GM18870 (cell line): ENCODE data around the gene HSPB3.
"Not testable (repeated sequence)": the region's sequence is repeated elsewhere in the genome, so short reads cannot be mapped to it uniquely, and the experiment has no call there.

Source experiments
- ATAC-seq: cut with Tn5 transposase; IDR thresholded peaks from one replicate; pipeline ENCODE4 v1.9.1; 2021; ENCODE audit warnings: moderate library complexity; ENCODE audit not compliant: unreplicated experiment

HSPB3 gene, protein sequence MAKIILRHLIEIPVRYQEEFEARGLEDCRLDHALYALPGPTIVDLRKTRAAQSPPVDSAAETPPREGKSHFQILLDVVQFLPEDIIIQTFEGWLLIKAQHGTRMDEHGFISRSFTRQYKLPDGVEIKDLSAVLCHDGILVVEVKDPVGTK

DNA sequence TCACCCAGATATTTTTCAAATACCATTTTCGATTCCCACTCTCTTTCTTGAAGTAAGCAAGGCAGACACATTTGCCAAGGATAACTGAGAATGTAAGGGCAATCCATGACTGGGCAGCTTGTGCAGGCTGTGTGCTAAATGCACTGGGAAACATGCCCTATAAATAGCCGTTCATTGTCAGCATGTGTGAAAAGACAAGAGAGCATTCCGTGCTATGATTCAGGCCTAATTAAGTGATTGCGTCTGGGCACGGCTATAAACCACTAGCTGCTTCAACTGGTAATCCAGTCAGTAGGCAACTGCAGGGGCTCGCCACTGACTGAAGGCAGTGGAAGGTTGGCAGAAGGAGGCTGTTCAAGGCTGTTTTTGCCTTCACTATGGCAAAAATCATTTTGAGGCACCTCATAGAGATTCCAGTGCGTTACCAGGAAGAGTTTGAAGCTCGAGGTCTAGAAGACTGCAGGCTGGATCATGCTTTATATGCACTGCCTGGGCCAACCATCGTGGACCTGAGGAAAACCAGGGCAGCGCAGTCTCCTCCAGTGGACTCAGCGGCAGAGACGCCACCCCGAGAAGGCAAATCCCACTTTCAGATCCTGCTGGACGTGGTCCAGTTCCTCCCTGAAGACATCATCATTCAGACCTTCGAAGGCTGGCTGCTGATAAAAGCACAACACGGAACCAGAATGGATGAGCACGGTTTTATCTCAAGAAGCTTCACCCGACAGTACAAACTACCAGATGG, at the start of gene HSPB3:
HSPB3 (plus strand) TSS at position 287 of the 745 bp plus-strand sequence; CDS start at position 378, 91 bp downstream.
- no peak for ATAC-seq

DNA sequence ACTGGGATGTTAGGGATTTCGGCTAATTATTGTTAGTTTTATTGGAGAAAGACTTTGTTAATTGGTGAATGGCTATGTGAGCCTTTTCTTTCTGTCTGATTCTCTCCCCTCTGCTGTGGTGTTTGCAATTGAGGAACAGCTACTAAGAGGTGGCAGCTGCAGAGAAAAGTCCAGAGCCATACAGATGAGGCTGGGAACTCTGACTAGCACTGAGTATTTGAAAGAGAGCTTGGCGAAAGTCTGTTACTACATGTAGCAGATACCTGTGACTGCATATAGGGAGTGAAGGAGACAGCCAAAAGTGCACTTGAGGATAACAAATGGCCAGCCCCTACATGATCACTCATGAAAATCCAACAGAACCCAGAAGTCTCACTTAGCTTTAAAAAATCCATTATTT, 44.3 kb upstream of the HSPB3 start:
- ATAC-seq = no peak

DNA sequence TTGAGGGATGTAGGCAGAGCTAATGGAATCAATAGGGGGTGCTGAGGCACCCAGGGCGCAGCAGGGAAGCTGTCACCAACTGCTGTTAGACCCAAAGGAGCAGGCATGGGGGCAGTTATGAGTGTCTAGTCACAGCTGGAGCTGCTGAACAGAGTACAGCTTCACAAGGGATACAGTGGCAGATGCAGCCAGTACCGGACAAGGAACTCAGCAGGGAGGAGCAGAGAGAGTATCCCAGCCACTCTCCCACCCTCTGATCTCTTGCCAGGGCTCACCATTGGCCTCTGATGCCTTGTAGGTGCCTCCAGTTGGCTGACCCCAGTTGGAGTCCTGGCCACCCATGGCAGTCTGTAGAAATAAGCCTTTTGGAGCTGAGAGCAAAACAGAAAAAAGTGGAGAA, 42.6 kb upstream of the HSPB3 start:
- no peak for ATAC-seq

DNA sequence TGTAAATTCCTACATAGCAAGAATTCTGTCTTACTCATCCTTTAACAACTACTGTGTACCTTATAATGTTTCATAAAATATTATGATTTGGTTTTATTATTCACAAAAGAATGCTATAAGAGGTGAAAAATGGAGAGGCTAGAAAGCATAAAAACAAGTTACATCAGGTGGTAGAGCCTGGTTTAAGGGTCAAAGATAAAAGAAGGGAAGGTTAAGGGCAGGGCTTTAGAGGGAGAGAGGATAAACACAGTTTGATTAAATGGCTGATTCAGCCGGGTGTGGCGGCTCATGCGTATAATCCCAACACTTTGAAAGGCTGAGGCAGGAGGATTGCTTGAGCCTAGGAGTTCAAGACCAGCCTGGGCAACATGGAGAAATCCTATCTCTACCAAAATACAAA, 40.4 kb upstream of the HSPB3 start:
- no peak for ATAC-seq

DNA sequence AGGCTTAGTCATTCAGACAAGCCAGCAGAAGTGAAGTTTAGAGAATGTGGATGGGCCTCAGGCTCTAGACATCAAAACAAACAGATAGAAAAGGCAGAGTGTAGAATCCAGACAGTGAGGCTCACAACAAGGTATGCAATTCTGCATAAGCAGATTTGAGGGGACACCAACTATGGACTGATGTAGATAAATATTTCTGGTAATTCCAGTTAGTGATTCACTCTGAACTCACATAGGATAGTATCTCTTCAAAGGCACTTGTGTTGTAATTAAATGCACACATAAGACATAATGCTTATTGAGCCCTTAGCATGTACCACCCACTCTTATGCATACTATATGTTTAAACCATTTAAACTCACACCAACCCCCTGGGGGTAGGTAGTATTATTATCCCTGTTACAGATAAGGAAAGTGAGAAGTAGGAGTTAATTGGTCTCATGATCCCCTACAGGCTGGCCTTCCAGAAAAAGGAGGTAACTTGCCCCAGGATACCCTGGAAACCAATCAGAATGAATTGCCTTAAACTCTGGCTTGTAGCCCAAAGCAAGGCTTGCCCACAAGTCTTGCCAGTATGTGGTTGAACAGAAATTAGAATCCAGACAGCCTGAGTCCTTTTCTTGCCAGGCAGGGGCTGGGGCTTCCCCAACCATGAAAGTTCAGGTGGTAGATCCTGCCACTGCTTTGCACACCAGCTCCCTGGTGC, 39.5 kb upstream of the HSPB3 start:
- ATAC-seq = no peak

DNA sequence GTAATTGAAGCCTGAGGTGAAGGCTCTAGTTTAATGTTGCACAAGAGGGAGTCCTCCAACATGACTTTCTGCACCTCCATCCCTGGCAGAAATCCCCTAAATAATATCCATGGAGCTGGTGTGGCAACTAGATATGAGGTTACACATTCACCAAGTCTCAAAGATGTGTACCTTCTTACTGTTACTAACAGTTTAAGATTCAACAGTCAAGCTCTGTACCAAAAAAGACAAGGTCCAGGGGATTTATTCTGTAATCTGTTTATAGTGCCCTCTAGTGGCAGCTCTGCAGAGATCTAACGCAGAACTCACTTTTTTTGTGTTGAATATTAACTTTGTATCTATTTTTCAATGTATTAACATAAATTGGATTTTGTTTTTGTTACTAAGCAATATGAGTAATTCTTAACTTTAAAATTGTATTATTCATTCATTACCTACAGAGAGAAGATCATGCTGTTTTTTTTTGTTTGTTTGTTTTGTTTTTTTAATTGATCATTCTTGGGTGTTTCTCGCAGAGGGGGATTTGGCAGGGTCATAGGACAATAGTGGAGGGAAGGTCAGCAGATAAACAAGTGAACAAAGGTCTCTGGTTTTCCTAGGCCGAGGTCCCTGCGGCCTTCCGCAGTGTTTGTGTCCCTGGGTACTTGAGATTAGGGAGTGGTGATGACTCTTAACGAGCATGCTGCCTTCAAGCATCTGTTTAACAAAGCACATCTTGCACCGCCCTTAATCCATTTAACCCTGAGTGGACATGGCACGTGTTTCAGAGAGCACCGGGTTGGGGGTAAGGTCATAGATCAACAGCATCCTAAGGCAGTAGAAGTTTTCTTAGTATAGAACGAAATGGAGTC, 35.7 kb upstream of the HSPB3 start:
- ATAC-seq = not testable (repeated sequence)

DNA sequence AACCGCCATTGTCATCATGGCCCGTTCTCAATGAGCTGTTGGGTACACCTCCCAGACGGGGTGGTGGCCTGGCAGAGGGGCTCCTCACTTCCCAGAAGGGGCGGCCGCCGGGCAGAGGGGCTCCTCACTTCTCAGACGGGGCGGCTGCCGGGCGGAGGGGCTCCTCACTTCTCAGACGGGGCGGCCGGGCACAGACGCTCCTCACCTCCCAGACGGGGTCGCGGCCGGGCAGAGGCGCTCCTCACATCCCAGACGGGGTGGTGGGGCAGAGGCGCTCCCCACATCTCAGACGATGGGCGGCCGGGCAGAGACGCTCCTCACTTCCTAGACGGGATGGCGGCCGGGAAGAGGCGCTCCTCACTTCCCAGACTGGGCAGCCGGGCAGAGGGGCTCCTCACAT, 35.0 kb upstream of the HSPB3 start:
- not testable (repeated sequence) for ATAC-seq

DNA sequence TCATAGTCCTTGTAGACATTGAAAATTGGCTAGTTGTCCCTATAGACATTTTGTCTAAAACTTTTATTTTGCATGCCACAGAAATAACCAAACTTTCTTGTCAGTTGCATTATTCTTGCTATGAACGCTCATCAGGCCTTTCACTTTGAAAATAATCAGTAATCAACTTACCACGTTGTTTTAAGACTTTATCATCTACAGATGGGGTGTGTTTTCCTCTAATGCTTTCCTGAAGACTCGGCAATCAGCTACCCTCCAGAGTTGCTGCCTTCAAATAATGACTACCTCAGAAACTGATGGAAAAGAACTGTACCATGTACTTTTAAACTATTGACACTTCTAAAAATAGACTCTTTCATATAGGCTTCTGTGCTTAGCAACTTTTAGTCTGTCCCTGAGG, 33.5 kb upstream of the HSPB3 start:
- no peak for ATAC-seq

DNA sequence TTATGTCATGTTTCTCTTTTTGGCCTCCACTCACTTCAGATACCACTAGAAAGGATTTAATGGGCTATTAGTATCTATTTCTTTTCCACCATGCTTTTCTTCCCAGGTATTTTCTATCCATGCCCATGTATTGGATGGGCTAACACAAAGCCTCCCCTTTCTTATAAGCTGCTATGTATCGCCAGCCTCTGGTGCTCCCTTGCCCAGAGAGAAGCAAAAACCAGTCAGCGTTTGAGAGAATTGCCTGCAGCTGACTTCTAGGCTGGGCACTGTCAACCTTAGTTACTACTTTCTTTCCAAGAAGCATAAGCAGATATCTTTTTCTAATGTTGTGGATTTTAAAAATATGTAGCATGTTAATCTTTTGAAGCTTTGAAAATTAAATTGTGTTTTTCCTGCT, 30.2 kb upstream of the HSPB3 start:
- no peak for ATAC-seq

DNA sequence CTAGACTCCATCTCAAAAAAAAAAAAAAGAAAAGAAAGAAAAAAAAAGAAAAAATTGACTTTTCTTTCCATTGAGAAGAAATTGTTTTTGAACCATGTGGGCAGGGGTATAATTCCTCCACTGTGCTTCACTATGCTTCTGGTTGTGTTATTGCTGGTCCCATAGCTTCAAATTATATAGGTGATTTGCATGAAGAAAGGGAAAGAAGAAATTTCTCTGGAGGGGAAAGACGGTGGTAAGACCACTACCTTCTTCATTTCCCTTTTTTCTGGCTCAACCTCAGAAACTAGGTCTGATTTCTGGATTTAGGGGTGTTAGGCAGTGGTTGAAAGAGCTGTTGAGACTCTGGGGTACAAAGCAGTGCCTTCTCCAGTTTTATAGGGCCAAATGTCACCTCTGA, 29.3 kb upstream of the HSPB3 start:
- ATAC-seq = no peak

DNA sequence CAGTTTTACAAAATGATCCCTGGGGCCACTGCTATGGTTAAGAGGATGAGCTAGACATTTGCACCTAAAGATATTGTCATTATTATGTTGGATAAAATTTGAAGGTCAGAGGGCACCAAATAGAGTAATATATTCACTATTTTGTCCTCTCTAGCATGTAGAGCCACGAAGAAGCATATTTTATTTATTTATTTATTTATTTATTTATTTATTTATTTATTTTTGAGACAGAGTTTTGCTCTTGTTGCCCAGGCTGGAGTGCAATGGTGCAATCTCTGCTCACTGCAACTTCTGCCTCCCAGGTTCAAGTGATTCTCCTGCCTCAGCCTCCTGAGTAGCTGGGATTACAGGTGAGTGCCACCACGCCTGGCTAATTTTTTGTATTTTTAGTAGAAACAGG, 20.8 kb upstream of the HSPB3 start:
- not testable (repeated sequence) for ATAC-seq

DNA sequence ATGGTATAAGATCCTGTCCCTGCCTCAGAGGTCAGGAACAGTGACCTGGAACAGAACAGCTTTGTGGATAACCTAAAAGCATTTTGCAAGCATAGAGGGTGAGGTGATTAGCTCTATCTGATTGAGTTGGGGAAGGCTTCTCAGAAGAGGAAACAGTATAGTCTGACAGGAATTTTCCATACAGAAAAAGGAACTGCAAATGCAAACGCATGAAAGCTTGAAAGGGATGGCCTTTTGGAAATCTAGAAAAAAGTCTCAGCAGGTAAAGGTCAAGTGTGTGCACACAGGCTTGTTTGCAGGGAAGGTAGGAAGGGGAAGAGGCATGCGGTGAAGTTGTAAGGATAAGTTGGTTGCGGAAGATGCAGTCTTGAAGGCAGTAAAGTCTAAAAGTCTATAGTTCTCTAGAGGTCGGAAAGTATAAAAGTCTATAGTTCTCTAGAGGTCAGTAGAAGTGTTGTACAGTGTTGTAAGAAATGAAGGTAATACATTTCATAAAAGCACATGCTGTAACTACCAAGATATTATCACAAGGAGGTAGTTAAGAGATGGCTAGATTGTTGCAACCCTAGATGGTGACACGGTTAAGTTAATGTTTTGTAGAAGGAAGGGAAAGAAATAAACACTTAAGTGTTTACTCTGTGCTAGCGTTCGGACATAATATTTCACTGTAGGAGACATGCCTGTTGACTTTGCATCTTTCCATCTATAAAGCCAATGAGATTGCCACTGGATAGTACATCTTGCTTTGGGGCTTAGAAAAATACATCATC, 16.7 kb upstream of the HSPB3 start:
- no peak for ATAC-seq

DNA sequence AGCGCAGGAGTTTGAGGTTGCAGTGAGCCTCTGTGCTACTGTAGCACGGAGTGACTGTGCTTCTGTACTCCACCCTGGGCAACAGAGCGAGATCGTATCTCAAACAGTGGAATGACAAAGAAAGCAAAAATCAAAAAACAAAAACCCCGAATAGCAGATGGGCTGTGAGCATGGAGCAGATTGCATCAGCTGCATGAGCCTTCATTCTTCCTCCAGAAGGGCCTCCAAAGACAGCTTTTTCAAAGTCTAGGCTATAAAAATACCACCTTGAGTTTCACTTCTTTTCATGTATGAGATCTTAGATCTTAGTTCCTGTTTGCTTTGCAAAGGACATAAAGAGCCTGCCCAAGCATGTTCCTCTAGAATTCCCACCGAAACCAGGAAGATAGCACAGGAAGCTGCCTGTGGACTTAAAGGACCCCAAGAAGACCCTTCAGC, 15.0 kb upstream of the HSPB3 start:
- peak; percentile 82 for ATAC-seq

DNA sequence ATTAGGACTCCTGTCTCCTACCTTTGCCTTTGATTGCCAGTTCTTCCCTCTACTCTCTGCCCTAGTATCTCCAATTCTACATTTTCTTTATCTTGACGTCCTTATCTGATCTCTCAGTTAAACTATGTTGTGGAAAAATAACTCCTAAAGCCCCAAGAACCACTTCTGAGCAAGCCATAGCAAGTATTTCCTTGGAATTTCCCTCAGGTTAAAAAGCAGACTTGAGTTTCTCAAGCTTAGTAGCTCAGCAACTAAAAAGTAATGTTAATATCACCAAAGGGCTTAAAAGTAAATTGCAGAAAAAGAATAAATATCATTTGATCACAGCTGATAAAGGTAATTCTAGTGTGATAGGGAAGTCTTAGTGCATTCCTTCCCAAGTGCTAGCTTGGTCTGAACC, 13.2 kb upstream of the HSPB3 start:
- ATAC-seq = no peak

DNA sequence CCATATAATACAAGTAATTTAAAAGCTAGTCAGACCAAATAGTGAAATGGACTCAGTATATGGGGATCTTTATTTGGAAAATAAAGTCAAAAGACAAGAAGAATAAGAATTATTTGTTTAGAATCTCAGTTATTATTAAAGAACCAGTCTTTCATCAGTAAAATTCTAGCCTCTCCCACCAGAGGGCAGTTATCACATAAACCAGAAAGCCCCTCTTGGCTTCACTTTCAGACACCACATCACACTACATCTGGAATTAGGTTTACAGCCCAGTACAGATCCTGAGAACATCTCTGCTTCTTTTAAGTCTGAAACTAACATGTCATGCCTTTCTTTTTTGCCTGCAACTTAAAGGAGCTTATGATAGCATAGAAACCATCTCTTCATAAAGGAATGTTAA, 12.2 kb upstream of the HSPB3 start:
- ATAC-seq = no peak

DNA sequence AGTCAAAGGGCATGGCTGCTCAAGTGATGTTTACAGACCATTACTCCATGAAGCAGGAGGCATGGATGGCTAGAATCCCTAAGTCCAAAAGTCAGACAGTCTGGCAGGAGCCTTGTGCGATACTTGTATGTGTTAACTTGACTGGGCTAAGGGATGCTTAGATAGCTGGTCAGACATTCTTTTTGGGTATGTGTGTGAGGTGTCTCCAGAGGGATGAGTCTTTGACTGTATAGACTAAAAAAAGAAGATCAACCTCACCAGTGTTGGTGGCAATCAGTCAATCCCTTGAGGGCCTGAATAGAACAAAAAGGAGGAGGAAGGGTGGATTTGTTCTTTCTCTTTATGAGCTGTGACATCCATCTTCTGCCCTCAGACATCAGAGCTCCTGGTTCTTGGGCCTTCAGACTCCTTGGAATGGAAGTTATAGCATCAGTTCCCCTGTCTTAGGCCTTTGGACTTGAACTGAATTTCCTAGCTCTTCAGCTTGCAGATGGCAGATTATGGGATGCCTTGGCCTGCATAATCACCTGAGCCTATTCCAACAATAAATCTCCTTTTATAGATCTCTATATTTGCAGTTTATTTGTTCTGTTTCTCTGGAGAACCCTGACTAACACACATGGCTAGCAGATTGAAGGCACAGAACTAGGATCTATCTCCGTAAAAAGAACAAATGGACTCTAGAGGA, 9.7 kb upstream of the HSPB3 start:
- ATAC-seq = no peak

DNA sequence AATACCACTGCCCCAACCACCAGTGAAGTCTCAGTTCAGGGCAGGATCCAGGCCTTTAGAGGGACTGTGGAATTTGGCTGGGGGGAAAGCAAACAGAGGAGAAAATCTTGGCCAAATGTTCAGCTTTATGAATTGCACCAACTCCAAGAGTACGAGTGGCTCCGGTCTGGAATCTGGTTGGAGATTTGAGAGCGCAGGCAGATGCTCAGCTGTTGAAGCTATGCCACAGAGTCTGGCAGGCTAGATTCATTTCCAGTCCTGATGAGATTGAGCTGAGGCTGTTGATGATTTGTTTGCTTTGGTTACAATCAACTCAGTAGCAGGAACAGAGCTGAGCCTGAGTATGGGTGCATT, 9.1 kb upstream of the HSPB3 start:
- no peak for ATAC-seq

DNA sequence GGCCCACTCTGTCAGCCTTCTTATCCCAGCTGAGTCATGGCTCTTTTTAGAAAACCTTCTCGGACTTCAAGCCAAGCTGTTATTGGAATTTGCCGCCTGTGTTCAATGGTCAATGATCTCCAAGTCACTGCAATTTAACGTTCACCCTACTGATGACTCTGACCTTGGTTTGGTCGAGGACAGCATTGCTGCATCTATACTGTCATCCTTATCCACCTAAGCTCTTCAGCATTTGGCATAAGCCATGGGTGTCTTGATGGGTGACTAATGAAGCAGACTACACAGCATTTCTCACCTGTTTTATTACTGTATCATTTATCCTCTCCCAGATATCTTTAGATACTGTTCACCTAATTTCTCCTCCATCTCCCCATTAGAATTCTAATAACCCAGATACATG, 5.6 kb upstream of the HSPB3 start:
- no peak for ATAC-seq

DNA sequence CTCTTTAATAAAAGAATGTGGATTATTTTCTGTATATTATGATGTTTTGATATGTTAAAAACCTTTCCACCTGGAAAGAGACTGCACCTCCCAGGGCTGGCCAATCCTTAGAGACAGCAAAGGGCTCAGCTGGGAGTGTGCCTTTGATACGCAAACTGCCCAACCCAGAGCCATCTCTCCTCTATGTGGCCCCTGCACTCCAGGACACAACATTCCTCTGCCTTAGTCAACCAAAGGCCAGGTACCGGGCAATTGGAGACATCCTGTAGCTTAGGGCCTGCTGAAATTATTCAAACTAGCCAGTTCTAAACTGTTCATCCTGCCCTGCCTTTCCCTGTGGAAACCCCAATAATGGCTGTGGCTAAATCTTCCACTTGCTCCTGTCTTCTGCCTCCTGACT, 5.0 kb upstream of the HSPB3 start:
- no peak for ATAC-seq

DNA sequence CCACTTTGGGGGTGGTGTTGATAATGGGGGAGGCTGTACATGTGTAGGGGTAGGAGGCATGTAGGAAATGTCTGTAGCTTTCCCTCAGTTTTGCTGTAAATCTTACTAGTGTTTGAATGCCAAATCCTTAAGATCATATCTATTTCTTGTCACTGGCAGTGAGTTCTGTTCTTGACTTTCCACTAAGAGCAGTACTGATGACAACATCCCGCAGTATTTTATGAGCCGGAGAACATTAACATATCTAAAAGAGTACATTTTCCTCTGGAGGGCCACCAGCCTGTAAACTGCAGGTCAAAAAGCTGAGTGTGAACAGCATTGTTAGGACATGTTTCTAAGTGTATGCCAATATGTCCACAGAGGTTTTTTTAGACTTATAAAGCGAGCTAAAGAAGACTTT, 2.5 kb upstream of the HSPB3 start:
- no peak for ATAC-seq
